Body of pancreas (tissue), 4 donors: ENCODE data around the gene DNAJC17.

Experiments used
- CTCF ChIP-seq, 7 experiments: fragments of 450-650 bp in 4 of 7; fragments of 200-600 bp in 3 of 7; sonication (generic) in 3 of 7; IDR thresholded peaks; one replicate each; pipeline ENCODE4 v1.5.1; 2016 to 2019; ENCODE audit warnings: antibody characterized with exemption in 7 of 7
- POLR2A ChIP-seq, 3 donors: fragments of 450-650 bp; IDR thresholded peaks; one replicate each; pipeline ENCODE4 v1.6.1; 2016; ENCODE audit warnings: antibody characterized with exemption in 3 of 3, mild to moderate bottlenecking in 2 of 3

GRCh38 chr15:40807888-40808461, 702 bp upstream of the DNAJC17 start:
- TF ChIP-seq POLR2A (IDR thresholded peaks at IDR 0.05) (no peak), CTCF (IDR thresholded peaks at IDR 0.05) (no peak)
